ENCODE data around the gene RBSN. TPM values are rescaled to one million over a fixed set of nuclear protein-coding genes. Genes with fewer than 3 reads are reported as not detected.

RBSN gene
- total and polyA plus RNA-seq, 2 experiments from 2014 or later, result 10.6 to 26.5 TPM

GRCh38 chr3:15043408-15044171 is 55.4 kb downstream of the RBSN start:
- no peaks in the 10 kb centered on the region for H3K4me1 ChIP-seq (ENCODE audit: insufficient read depth)
- H3K4me1 Mint-ChIP-seq, result no peaks in the 10 kb centered on the region
- TF ChIP-seq, protein P1, sequence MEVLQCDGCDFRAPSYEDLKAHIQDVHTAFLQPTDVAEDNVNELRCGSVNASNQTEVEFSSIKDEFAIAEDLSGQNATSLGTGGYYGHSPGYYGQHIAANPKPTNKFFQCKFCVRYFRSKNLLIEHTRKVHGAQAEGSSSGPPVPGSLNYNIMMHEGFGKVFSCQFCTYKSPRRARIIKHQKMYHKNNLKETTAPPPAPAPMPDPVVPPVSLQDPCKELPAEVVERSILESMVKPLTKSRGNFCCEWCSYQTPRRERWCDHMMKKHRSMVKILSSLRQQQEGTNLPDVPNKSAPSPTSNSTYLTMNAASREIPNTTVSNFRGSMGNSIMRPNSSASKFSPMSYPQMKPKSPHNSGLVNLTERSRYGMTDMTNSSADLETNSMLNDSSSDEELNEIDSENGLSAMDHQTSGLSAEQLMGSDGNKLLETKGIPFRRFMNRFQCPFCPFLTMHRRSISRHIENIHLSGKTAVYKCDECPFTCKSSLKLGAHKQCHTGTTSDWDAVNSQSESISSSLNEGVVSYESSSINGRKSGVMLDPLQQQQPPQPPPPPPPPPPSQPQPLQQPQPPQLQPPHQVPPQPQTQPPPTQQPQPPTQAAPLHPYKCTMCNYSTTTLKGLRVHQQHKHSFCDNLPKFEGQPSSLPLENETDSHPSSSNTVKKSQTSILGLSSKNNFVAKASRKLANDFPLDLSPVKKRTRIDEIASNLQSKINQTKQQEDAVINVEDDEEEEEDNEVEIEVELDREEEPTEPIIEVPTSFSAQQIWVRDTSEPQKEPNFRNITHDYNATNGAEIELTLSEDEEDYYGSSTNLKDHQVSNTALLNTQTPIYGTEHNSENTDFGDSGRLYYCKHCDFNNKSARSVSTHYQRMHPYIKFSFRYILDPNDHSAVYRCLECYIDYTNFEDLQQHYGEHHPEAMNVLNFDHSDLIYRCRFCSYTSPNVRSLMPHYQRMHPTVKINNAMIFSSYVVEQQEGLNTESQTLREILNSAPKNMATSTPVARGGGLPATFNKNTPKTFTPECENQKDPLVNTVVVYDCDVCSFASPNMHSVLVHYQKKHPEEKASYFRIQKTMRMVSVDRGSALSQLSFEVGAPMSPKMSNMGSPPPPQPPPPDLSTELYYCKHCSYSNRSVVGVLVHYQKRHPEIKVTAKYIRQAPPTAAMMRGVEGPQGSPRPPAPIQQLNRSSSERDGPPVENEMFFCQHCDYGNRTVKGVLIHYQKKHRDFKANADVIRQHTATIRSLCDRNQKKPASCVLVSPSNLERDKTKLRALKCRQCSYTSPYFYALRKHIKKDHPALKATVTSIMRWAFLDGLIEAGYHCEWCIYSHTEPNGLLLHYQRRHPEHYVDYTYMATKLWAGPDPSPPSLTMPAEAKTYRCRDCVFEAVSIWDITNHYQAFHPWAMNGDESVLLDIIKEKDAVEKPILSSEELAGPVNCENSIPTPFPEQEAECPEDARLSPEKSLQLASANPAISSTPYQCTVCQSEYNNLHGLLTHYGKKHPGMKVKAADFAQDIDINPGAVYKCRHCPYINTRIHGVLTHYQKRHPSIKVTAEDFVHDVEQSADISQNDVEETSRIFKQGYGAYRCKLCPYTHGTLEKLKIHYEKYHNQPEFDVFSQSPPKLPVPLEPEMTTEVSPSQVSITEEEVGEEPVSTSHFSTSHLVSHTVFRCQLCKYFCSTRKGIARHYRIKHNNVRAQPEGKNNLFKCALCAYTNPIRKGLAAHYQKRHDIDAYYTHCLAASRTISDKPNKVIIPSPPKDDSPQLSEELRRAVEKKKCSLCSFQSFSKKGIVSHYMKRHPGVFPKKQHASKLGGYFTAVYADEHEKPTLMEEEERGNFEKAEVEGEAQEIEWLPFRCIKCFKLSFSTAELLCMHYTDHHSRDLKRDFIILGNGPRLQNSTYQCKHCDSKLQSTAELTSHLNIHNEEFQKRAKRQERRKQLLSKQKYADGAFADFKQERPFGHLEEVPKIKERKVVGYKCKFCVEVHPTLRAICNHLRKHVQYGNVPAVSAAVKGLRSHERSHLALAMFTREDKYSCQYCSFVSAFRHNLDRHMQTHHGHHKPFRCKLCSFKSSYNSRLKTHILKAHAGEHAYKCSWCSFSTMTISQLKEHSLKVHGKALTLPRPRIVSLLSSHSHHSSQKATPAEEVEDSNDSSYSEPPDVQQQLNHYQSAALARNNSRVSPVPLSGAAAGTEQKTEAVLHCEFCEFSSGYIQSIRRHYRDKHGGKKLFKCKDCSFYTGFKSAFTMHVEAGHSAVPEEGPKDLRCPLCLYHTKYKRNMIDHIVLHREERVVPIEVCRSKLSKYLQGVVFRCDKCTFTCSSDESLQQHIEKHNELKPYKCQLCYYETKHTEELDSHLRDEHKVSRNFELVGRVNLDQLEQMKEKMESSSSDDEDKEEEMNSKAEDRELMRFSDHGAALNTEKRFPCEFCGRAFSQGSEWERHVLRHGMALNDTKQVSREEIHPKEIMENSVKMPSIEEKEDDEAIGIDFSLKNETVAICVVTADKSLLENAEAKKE (CRISPR knock-in tag; IDR thresholded peaks at IDR 0.05), result no peak
- TF ChIP-seq STAT1 (IDR thresholded peaks at IDR 0.05; ENCODE audit: unreplicated experiment), result no peak
- no peak for TF ChIP-seq NANOG (IDR thresholded peaks at IDR 0.05; ENCODE audit: borderline replicate concordance)
- TF ChIP-seq ETS1 (IDR thresholded peaks at IDR 0.05), result no peak
- no peak for TF ChIP-seq EZH2phosphoT487 (IDR thresholded peaks at IDR 0.05; ENCODE audit: unreplicated experiment)
- TF ChIP-seq EZH2 (IDR thresholded peaks at IDR 0.05; ENCODE audit: low read depth, unreplicated experiment), result no peak
- no peak for TF ChIP-seq JUNB (IDR thresholded peaks at IDR 0.05; ENCODE audit: unreplicated experiment)
- TF ChIP-seq ZNF114 (CRISPR knock-in tag; IDR thresholded peaks at IDR 0.05), result no peak
- no peak for TF ChIP-seq REST (IDR thresholded peaks at IDR 0.05; ENCODE audit: unreplicated experiment)
- no peak for TF ChIP-seq POLR2AphosphoS5 (IDR thresholded peaks at IDR 0.05; ENCODE audit: low read depth)
- TF ChIP-seq CREB1 (CRISPR knock-in tag; IDR thresholded peaks at IDR 0.05; ENCODE audit: low read depth), result no peak
- no peak for TF ChIP-seq CTCF (conservative IDR thresholded peaks at IDR 0.05; ENCODE audit: low read depth in 2 of 2)
- no peaks in the 10 kb centered on the region for H3K27me3 ChIP-seq (ENCODE audit: insufficient read depth)
- no peak overlapping the region for H3K27ac Mint-ChIP-seq
- H3K79me2 ChIP-seq (replicated peaks; ENCODE audit: insufficient read depth), result 0 out of 2 replicates have a peak, but pooled peaks cover 3% of the 10 kb centered on the region
- H3F3A ChIP-seq (replicated peaks; ENCODE audit: low read depth), result peaks cover 26% of the 10 kb centered on the region; the same call in 1 of the 2 replicates
- peaks cover 29% of the 10 kb centered on the region for H4K20me1 ChIP-seq (replicated peaks; ENCODE audit: insufficient read depth)
- H3K27me3 Mint-ChIP-seq (ENCODE audit: insufficient read depth, low read depth, poor library complexity), result peaks cover 6% of the 10 kb centered on the region
- no peak overlapping the region for H2AFZ ChIP-seq
- no peak for DNase-seq (ENCODE audit: low spot score)
- no peak for ATAC-seq
- no peak overlapping the region for H3K4me3 Mint-ChIP-seq
- H3K36me3 ChIP-seq (ENCODE audit: insufficient read depth), result peaks cover 52% of the 10 kb centered on the region
- H3K27ac ChIP-seq (ENCODE audit: low read depth), result no peak overlapping the region
- no peaks in the 10 kb centered on the region for H3K9me3 Mint-ChIP-seq
- H3K36me3 Mint-ChIP-seq (ENCODE audit: low read depth), result peaks cover 88% of the 10 kb centered on the region
- no peaks in the 10 kb centered on the region for H3K9me2 ChIP-seq (ENCODE audit: insufficient read depth)
- no peak overlapping the region for H3K4me2 ChIP-seq
- H3K4me3 ChIP-seq, result no peak overlapping the region

Data from GM23338 (cell line).